ENCODE measurements around the gene OSCP1. TPM values are rescaled to one million over a fixed set of nuclear protein-coding genes. Genes with fewer than 3 reads are reported as not detected.

The OSCP1 gene
- total and polyA plus RNA-seq, 12 donors = 2.1 to 9.6 (median 7.7) TPM

- no peak for DNase-seq
- whole genome bisulfite sequencing, 2 donors = 54 to 59% methylated on average over 4 of the region's 4 CpGs
- H3K36me3 ChIP-seq = peaks cover 0 to 38% (median 8%) of the 10 kb centered on the region in 9 donors
- intact Hi-C loops (cut with DNase I) = loop anchor here in 1 of 10 donors (5.0 kb wide), 1 partner anchor 1221 kb away; no protein-coding TSS in a partner anchor
- peaks cover 8 to 25% (median 17%) of the 10 kb centered on the region in 9 donors for H3K4me1 ChIP-seq
- no peaks in the 10 kb centered on the region for H3K27me3 ChIP-seq
- no peak for TF ChIP-seq CTCF (IDR thresholded peaks at IDR 0.05)
- ATAC-seq = no peak
- no peak overlapping the region for H3K27ac ChIP-seq
- H3K9me3 ChIP-seq = no peaks in the 10 kb centered on the region
- no peak overlapping the region for H3K4me3 ChIP-seq
Observed at GRCh38 chr1:36465731-36466369, 15.6 kb upstream of the OSCP1 start.

GRCh38 chr1:36464605-36465393 is 14.5 kb upstream of the OSCP1 start:
- no peak for TF ChIP-seq CTCF (IDR thresholded peaks at IDR 0.05)
- peak in 1 of 2 donors; percentile 18 for DNase-seq
- Histone ChIP-seq H3K4me3 (peak overlapping the region; percentile 81 to 99 (median 96)), H3K4me1 (peaks cover 8 to 25% (median 17%) of the 10 kb centered on the region in 9 donors), H3K27ac (peak overlapping the region; percentile 9 to 95 (median 89)), H3K9me3 (no peaks in the 10 kb centered on the region), H3K27me3 (no peaks in the 10 kb centered on the region), H3K36me3 (peaks cover 0 to 48% (median 13%) of the 10 kb centered on the region in 9 donors)
- ATAC-seq = peak; percentile 41 to 68 (median 60)
- intact Hi-C loops (cut with DNase I) = loop anchor here in 1 of 10 donors (5.0 kb wide), 1 partner anchor 1223 kb away; no protein-coding TSS in a partner anchor
- 35 to 37% methylated on average over 13 of the region's 13 CpGs for WGBS, 2 donors

- Histone ChIP-seq H3K4me1 (peaks cover 8 to 25% (median 17%) of the 10 kb centered on the region in 9 donors), H3K9me3 (no peaks in the 10 kb centered on the region), H3K36me3 (peaks cover 0 to 49% (median 19%) of the 10 kb centered on the region in 9 donors), H3K27me3 (no peaks in the 10 kb centered on the region), H3K4me3 (peak within 1 kb of the TSS; percentile 81 to 99 (median 96)), H3K27ac (peak within 1 kb of the TSS; percentile 9 to 95 (median 89))
- ATAC-seq (peak; percentile 95 to 98 (median 96)), DNase-seq (peak; percentile 94 to 97)
- TF ChIP-seq CTCF (IDR thresholded peaks at IDR 0.05) = no peak
- 0% methylated on average over 65 of the region's 65 CpGs for WGBS, 2 donors
- intact Hi-C loops (cut with DNase I) = no loop called here
Observed at GRCh38 chr1:36463803-36464604, 13.8 kb upstream of the OSCP1 start, which contains the start of gene MRPS15. Gene MRPS15, minus strand, starts transcription at chr1:36464384. Its CDS starts 109 bp downstream, at chr1:36464275.

- Histone ChIP-seq H3K27ac (peak overlapping the region in 7 of 10 donors; percentile 89 to 95 (median 89)), H3K4me3 (peak overlapping the region; percentile 81 to 99 (median 96)), H3K4me1 (peaks cover 8 to 30% (median 17%) of the 10 kb centered on the region in 9 donors), H3K36me3 (peaks cover 0 to 49% (median 24%) of the 10 kb centered on the region in 9 donors), H3K9me3 (no peaks in the 10 kb centered on the region), H3K27me3 (no peaks in the 10 kb centered on the region)
- intact Hi-C loops (cut with DNase I) = no loop called here
- peak in 2 of 8 donors; percentile 1 to 3 for ATAC-seq
- no peak for DNase-seq
- TF ChIP-seq CTCF (IDR thresholded peaks at IDR 0.05) = no peak
- 10 to 16% methylated on average over 6 of the region's 6 CpGs for WGBS, 2 donors
Observed at GRCh38 chr1:36463463-36463802, 13.2 kb upstream of the OSCP1 start.
